ENCODE data around the gene PROB1.
"Not testable (repeated sequence)": the region's sequence is repeated elsewhere in the genome, so short reads cannot be mapped to it uniquely, and the experiment has no call there.

Gene PROB1

GRCh38 chr5:139394654-139395566 is at the start of gene PROB1:
Gene PROB1 (minus strand): TSS chr5:139395104. CDS start chr5:139395081, 23 bp downstream.
- no peak for DNase-seq (ENCODE audit: low spot score)

DNA sequence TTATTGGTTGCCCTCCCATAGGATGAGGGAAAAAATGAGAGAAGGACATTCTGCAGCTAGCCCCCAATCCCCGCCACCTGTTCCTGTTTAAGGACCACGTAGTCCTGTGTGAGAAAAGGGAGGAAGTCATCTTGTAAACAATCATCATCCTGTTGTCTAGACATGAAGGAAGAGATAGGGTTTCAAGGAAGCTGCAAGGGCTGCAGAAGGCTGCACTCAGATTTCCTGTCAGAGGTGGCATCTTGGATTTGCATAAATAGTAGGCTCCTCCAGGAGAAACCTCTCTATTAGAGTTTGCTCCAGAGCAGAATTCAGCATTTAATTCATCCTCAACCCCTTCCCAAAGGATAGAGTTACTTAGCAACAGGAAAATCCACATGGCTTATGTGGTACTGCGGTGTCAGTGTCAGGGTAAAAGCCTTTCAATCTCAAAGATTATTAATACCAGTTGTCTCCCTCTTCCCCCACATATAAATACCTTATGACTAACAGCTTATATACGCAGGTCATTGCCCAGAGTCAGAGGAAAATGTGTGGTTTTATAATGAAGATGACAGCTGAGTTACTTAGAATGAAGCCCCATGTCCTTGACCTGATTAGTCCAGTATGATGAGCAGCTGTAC is 49.0 kb upstream of the PROB1 start:
- DNase-seq (ENCODE audit: low spot score): peak; percentile 75

DNA sequence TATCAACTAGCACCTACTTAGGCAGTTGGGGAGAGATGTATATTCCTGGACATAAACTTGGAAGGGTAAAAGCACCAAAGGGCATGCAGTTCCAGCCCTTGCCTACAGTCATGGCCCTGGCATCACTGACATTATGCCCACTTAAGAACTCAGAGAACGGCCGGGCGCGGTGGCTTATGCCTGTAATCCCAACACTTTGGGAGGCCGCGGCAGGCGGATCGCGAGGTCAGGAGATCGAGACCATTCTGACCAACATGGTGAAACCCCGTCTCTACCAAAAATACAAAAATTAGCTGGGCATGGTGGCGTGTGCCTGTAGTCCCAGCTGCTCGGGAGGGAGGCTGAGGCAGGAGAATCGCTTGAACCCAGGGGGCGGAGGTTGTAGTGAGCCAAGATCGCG is 45.5 kb upstream of the PROB1 start:
- not testable (repeated sequence) for DNase-seq (ENCODE audit: low spot score)

DNA sequence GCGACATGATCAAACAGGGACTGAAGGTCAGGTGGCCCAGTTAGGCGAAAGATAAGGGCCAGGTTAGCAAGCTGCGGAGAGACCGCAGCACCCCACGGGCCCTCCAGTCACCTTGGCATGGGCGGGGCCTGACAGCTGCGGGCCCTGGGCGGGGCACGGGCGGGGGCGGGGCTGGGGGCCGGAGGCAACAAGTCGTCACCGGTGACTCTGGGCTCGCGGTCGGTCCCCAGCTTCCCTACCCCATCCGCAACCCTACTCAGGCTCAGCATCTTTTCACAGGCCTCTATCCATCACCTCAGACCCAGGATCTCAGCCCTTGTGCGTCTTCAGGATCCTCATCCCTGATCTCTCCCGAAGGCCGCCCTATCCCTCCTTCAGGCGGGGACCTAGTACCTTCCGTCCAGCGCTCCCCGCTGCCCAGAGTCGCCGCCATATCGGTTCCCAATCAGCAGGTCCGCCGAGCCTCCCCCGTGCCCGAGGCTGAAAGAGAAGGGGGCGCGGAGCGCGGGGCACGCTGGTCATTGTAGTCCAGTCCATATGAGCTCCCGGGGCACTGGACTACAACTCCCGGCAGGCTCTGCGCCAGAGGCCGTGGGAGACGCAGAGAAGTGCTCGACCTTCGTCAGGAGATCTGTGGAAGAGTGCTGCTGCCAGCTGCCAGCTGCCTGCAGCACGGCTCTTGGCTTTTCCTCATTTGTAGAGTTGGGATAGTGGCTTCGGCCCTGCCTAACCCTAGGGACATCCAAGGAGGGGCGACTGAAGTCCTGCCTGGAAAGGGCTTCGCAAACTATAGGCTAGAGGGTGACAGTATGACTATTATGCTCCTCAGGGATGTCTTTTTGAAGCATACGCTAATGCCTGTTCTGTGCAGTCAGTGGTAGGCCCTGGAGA is 44.4 kb upstream of the PROB1 start, which contains the start of gene DNAJC18:
Gene DNAJC18, minus strand, starts transcription at position 513 of the 891 bp plus-strand sequence. Its CDS starts 80 bp downstream, at position 433.
- DNase-seq (ENCODE audit: low spot score): peak; percentile 95

DNA sequence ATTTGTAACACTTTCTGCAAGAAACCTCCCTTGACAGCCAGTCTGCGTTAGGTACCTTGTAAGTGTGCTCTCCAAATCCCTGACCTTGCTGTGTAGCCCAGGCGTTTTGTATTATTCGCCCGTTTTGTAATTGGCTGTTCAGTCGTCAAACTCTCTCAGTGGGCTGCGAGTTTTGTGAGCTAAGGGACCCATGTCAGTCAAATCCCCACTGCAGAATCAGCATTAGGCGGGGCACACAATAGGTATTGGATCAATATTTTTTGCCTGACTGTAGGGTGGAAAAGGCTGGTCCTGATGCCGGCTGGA is 43.8 kb upstream of the PROB1 start:
- DNase-seq (ENCODE audit: low spot score): no peak

DNA sequence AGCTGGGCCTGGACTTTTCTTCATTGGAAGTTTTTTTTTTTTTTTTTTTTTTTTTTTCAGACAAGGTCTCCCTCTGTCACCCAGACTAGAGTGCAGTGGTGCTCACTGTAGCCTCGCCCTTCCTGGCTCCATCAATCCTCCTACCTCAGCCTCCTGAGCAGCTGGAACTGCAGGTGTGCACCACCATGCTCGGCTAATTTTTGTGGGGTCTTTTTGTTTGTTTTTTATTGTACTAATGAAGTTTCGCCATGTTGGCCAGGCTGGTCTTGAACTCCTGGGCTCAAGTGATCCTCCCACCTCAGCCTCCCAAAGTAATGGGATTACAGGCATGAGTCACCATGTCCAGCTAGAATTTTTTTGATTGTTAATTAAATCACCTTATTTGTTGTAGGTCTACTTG is 40.8 kb upstream of the PROB1 start:
- no peak for DNase-seq (ENCODE audit: low spot score)

DNA sequence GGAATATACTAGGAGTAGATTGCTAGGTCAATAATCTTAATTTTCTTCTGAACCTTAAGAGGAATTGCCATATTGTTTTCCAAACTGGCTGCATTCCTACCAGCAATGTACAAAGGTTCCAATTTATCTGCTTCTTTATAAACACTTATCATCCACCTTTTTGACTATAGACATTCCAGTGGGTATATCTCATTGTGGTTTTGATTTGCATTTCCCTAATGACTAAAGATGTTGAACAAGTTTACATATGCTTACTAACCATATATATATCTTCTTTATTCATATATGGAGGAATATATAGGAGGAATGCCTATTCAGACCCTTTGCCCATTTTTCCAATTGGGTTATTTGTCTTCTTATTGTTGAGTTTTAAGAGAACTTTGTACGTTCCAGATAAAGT is 36.8 kb upstream of the PROB1 start:
- no peak for DNase-seq (ENCODE audit: low spot score)

DNA sequence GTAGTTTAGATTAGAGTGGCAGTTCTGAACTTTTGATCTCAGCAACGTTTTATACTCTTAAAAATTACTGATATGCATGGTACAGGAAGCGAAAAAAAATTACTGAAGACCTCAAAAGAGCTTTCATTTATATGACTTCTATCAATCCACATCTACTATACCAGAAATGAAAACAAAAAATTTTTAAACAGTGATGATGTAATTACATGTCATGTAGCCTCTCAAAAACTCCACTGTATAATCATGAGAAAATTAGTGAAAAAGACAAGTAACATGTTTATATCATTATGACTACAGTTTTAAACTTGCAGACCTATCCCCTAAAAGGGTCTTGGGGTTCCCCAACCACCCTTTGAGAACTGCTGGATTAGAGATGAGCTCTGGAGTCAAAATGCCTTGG is 35.1 kb upstream of the PROB1 start:
- DNase-seq (ENCODE audit: low spot score): no peak

GRCh38 chr5:139426203-139426885 is 31.4 kb upstream of the PROB1 start:
- DNase-seq (ENCODE audit: low spot score): peak; percentile 57

- DNase-seq (ENCODE audit: low spot score): no peak
These were observed 30.6 kb upstream of the PROB1 start for GRCh38 chr5:139425497-139425896.

GRCh38 chr5:139422307-139422893 is 27.5 kb upstream of the PROB1 start:
- peak; percentile 84 for DNase-seq (ENCODE audit: low spot score)

DNA sequence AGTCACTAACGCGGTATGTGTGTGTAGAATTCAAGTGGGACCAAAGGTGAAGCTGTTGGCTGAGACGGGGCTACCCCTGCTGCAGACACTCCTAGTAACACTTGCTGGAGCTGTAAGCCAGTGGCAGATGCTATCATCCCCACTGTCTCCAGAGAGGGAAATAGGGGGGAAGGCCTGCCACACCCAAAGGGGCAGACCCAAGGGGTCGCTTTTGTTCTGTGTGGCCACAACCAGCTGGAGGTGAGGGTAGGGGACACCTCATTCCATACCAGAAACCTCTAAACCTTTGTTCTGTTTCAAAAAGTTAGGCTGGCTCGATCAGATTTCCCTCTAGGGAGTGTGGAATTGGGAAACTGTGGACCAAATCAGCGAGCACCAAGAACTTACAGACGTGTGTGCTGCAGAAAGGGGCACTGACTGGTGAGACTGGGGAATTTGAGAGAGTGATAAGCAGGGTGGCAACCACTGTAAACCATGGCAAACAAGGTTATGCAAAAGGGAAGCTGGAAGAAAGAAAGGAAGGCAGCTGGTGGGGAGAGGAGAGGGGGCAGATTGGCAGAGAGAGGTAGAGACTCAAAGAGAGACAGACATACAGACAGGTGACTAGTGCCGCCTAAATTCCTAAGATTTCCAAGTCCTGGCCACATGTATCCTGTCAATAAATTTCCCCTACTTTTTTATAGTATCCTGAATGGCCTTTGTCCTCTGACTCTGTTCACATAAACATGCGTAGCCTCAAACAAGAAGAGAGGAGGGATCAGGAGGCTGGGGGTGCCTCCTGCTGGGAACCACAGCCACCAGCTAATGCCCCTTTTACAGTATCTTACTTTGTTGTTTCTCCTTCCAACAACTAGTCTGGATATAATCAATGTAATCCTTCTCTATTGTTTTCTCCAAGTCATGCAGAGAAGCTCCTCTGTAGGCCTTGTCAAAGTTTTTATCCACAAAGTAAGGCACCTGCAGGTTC is 24.6 kb upstream of the PROB1 start:
- no peak for DNase-seq (ENCODE audit: low spot score)

- DNase-seq (ENCODE audit: low spot score): no peak
These were observed 23.9 kb upstream of the PROB1 start for GRCh38 chr5:139418793-139419192.

GRCh38 chr5:139417214-139417613 is 22.3 kb upstream of the PROB1 start:
- DNase-seq (ENCODE audit: low spot score): no peak

DNA sequence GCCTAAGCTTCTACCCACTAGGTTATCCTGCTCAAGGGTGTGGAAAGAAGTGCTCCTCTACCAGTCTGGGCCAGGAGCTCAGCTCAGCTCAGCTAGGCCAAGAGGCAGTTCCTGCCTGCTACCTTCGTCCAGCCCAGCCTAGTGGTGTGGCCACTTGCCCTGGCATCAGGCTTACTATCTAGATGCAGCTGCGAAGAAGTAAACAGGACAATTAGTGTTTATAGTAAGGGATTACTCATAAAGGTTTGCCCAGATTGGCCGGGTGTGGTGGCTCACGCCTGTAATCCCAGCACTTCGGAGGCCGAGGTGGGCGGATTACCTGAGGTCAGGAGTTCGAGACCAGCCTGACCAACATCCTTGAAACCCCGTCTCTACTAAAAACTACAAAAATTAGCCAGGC is 21.7 kb upstream of the PROB1 start:
- DNase-seq (ENCODE audit: low spot score): no peak

- DNase-seq (ENCODE audit: low spot score): no peak
These were observed 21.0 kb upstream of the PROB1 start for GRCh38 chr5:139415869-139416268.

DNA sequence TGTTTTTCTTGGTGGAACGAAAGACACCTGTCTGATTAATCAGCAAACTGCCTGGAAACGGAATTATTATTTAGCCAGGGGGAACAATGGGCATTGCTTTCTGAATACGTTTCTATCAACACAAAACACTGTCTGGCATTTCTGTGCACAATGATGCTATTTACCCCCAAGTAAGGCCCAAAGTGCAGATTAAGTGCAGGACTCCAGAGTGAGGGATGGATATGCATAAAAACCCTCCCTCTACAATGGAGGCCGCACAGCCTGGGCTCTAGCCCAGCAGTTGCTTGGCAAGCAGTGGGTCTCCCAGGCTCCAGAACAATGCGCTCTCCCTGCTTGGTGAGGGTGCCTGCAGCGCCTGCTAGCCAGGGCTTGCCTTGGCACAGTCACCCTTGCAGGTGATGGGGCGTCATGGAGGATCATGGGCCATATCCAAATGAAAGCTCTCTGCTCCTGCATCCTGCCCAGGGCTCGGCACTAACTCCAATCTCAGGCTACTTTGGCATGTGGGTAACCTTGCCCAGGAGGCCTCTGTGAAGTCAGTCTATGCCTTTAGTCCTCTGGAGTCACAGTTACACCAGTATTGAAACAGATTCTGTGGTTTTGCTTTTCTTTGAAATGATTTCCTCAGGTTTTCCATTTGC is 20.4 kb upstream of the PROB1 start:
- no peak for DNase-seq (ENCODE audit: low spot score)

- no peak for DNase-seq (ENCODE audit: low spot score)
These were observed 19.8 kb upstream of the PROB1 start for GRCh38 chr5:139414581-139415130.

- DNase-seq (ENCODE audit: low spot score): no peak
These were observed 19.1 kb upstream of the PROB1 start for GRCh38 chr5:139413963-139414362.
